B cell (primary cell): ENCODE data around the gene CECR2. TPM values are rescaled to one million over a fixed set of nuclear protein-coding genes. Genes with fewer than 3 reads are reported as not detected.

ENCODE experiments used
- ATAC-seq: fragments of 200-7000 bp; cut with Tn5 transposase; one replicate; pipeline ENCODE4 v1.10.0; 2021; ENCODE audit warnings: low read depth, mild to moderate bottlenecking, moderate number of reproducible peaks, moderate library complexity
- CTCF ChIA-PET: fragments of 350-600 bp; sonication (Branson Sonifier 250); formaldehyde crosslinking; loops from one replicate; lab custom pipeline; 2021; ENCODE audit warnings: antibody characterized with exemption, inconsistent platforms; lab: Charles Lee
- POLR2A ChIA-PET: fragments of 350-600 bp; sonication (Branson Sonifier 250); formaldehyde crosslinking; loops from one replicate; lab custom pipeline; 2021; ENCODE audit warnings: antibody characterized with exemption; lab: Charles Lee
- DNase-seq: peaks from one replicate; pipeline ENCODE4 v3.0.0; 2013
- H2AFZ ChIP-seq: 2 replicates; pipeline ENCODE4 v1.6.1; 2012; ENCODE audit warnings: mild to moderate bottlenecking, low read depth, low read length; ENCODE audit not compliant: insufficient read depth, poor library complexity, severe bottlenecking
- H3K27ac ChIP-seq, 2 donors: 1 replicate in 1 of 2; 2 replicates in 1 of 2; pipeline ENCODE4 v1.5.1; 2012 to 2013; ENCODE audit warnings: low read length in 2 of 2, mild to moderate bottlenecking in 2 of 2, moderate library complexity in 1 of 2
- H3K27me3 ChIP-seq, 4 experiments: fragments of 200-600 bp in 1 of 4; sonication (generic) in 1 of 4; replicated peaks in 1 of 4; 1 replicate in 2 of 4; 2 replicates in 2 of 4; pipeline versions ENCODE4 v1.6.1 to v1.7.0; 2013 to 2016; ENCODE audit warnings: low read length in 3 of 4, mild to moderate bottlenecking in 2 of 4, mixed read lengths in 1 of 4, moderate library complexity in 1 of 4; ENCODE audit not compliant: insufficient read depth in 4 of 4, control insufficient read depth in 3 of 4; ENCODE audit errors: control extremely low read depth in 1 of 4
- H3K36me3 ChIP-seq, 2 experiments: replicated peaks in 1 of 2; 1 replicate in 1 of 2; 2 replicates in 1 of 2; pipeline versions ENCODE4 v1.6.1 to v1.7.1; 2013; ENCODE audit warnings: low read length in 1 of 2; ENCODE audit not compliant: insufficient read depth in 2 of 2, control insufficient read depth in 1 of 2; ENCODE audit errors: control extremely low read depth in 1 of 2, extremely low read depth in 1 of 2
- H3K4me1 ChIP-seq, 2 donors: fragments of 200-600 bp in 1 of 2; sonication (generic) in 1 of 2; 1 replicate in 1 of 2; 2 replicates in 1 of 2; pipeline versions ENCODE4 v1.5.1 to v1.6.1; 2013 to 2017; ENCODE audit warnings: low read length in 2 of 2; ENCODE audit not compliant: control insufficient read depth in 2 of 2, insufficient read depth in 2 of 2
- H3K4me2 ChIP-seq: replicated peaks from 2 replicates; pipeline ENCODE3; 2012; ENCODE audit warnings: mild to moderate bottlenecking, low read depth, low read length; ENCODE audit not compliant: poor library complexity, severe bottlenecking
- H3K4me3 ChIP-seq, 5 experiments: fragments of 200-600 bp in 1 of 5; sonication (generic) in 1 of 5; 1 replicate in 3 of 5; 2 replicates in 2 of 5; pipeline versions ENCODE4 v1.5.1 to v1.7.0; 2011 to 2016; ENCODE audit warnings: low read length in 4 of 5, mild to moderate bottlenecking in 4 of 5, low read depth in 2 of 5, control low read depth in 1 of 5, moderate library complexity in 1 of 5; ENCODE audit not compliant: insufficient read depth in 1 of 5; ENCODE audit errors: control extremely low read depth in 1 of 5, extremely low read depth in 1 of 5
- H3K79me2 ChIP-seq: fragments of 200-600 bp; sonication (generic); one replicate; pipeline ENCODE4 v1.6.0; 2016; ENCODE audit warnings: low read length; ENCODE audit not compliant: control insufficient read depth, insufficient read depth
- H3K9ac ChIP-seq: fragments of 200-600 bp; sonication (generic); 2 replicates; pipeline ENCODE4 v1.6.1; 2017; ENCODE audit warnings: mild to moderate bottlenecking, low read length, moderate library complexity
- H3K9me3 ChIP-seq, 3 donors: one replicate each; pipeline versions ENCODE4 v1.6.1 to v1.7.1; 2013; ENCODE audit warnings: low read length in 2 of 3; ENCODE audit not compliant: control insufficient read depth in 2 of 3, insufficient read depth in 1 of 3; ENCODE audit errors: control extremely low read depth in 1 of 3
- H4K20me1 ChIP-seq: 2 replicates; pipeline ENCODE4 v1.6.0; 2012; ENCODE audit warnings: mild to moderate bottlenecking, low read length; ENCODE audit not compliant: insufficient read depth, control insufficient read depth, poor library complexity, severe bottlenecking
- H3K27ac Mint-ChIP-seq: one replicate; pipeline ENCODE4 v1.8.0; 2021; ENCODE audit warnings: mixed read lengths
- H3K27me3 Mint-ChIP-seq: one replicate; pipeline ENCODE4 v1.8.0; 2021; ENCODE audit warnings: mixed read lengths
- H3K4me1 Mint-ChIP-seq: one replicate; pipeline ENCODE4 v1.8.0; 2021; ENCODE audit warnings: mixed read lengths
- H3K4me3 Mint-ChIP-seq: one replicate; pipeline ENCODE4 v1.8.0; 2021; ENCODE audit warnings: mixed read lengths
- H3K9me3 Mint-ChIP-seq: one replicate; pipeline ENCODE4 v1.8.0; 2022; ENCODE audit warnings: mixed read lengths; ENCODE audit not compliant: insufficient read depth
- EZH2 ChIP-seq: IDR thresholded peaks from 2 replicates; pipeline ENCODE4 v1.6.1; 2012; ENCODE audit warnings: borderline replicate concordance, low read depth, mild to moderate bottlenecking, moderate library complexity, low read length; ENCODE audit not compliant: insufficient read depth, poor library complexity, severe bottlenecking
- WGBS: methylation state at CpG from one replicate; pipeline ENCODE4 v1.1.5; 2013; ENCODE audit warnings: missing lambda C conversion rate; ENCODE audit not compliant: insufficient coverage; 5-methylcytosine and 5-hydroxymethylcytosine counted together
- intact Hi-C: fragments of 100-400 bp; cut with micrococcal nuclease; formaldehyde crosslinking; loops from one replicate; pipeline ENCODE4 v1.10.0; 2022
- polyA plus RNA-seq: library from polyadenylated mRNA; depleted of rRNA; stranded (reverse); fragments of >200 nt; gene quantifications from 2 replicates; pipeline ENCODE4 v1.2.3, GENCODE V29; 2012
- total RNA-seq, 2 donors: library from RNA; stranded (reverse); fragments of 120-200 nt in 1 of 2; gene quantifications; 1 replicate in 1 of 2; 2 replicates in 1 of 2; pipeline versions ENCODE4 v1.2.3 to v1.2.4, GENCODE V29; 2013 to 2022
- TF ChIP-seq, protein P1 (sequence below): fragments of 200-600 bp; IDR thresholded peaks from one replicate; pipeline ENCODE4 v1.8.0; 2022; ENCODE audit warnings: antibody characterized with exemption, mild to moderate bottlenecking

CECR2 gene
- total and polyA plus RNA-seq, 2 donors (not counting 1 experiment from before 2014, with no cell fraction given), result 0.13 to 6.6 TPM

DNA sequence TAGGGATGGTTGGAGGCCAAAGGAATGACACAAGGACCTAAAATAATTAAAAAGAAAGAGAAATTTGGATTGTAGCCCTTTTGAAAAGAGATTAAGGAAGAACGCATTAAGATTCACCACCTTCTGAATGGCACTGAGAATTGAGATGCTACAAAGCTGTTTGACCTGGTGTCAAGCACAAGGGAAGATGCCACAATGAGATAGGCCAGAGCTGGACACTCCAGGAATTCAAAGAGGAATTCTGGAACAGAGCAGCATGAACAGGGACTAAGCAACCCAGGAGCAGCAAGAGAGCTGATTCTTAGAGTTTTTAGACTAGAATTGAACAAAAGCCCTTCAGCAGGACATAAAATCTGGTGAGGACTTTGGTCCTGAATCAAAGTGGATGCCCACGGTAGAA lies 11.6 kb upstream of the CECR2 start:
- POLR2A ChIA-PET, result interaction anchor here (0.6 kb wide), 1 partner anchor 148 kb away, joined by 6 read pairs; no protein-coding TSS in a partner anchor
- no peak for ATAC-seq
- no peak overlapping the region for H3K4me3 Mint-ChIP-seq

DNA sequence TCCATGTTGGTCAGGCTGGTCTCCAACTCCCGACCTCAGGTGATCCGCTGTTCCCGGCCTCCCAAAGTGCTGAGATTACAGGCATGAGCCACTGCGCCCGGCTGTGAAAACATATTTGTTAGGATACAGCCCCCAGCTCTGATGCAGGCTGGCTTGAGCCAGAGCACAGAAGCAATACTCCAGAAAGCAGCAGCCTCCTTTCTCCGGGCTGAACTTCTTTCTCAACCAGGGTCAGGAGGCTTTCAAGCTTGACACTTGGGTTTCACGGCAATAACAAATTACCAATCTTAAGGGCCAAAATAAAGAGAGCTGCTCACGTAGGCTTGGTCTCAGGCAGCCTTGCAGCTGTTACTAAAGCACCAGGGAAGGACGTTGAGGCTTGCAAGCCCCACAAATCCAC lies 10.8 kb upstream of the CECR2 start:
- no peak overlapping the region for H3K27ac ChIP-seq
- H3K9ac ChIP-seq, result no peak overlapping the region
- no peak overlapping the region for H3K27ac Mint-ChIP-seq
- no peaks in the 10 kb centered on the region for H3K36me3 ChIP-seq
- intact Hi-C loops, result no loop called here
- ChIA-PET CTCF (no interaction called here), POLR2A (no interaction called here)
- H3K4me1 Mint-ChIP-seq, result no peaks in the 10 kb centered on the region
- H3K4me1 ChIP-seq, result no peaks in the 10 kb centered on the region
- H3K4me2 ChIP-seq, result no peak overlapping the region
- H3K79me2 ChIP-seq, result no peaks in the 10 kb centered on the region
- no peaks in the 10 kb centered on the region for H4K20me1 ChIP-seq
- no peak overlapping the region for H2AFZ ChIP-seq
- peaks cover 0 to 3% (median 0%) of the 10 kb centered on the region in 4 experiments for H3K27me3 ChIP-seq
- 96% methylated on average over 8 of the region's 9 CpGs for WGBS
- no peak overlapping the region for H3K4me3 Mint-ChIP-seq
- no peaks in the 10 kb centered on the region for H3K9me3 Mint-ChIP-seq
- H3K4me3 ChIP-seq, result no peak overlapping the region
- no peak for ATAC-seq
- no peak for DNase-seq
- H3K27me3 Mint-ChIP-seq, result peaks cover 7% of the 10 kb centered on the region
- no peaks in the 10 kb centered on the region for H3K9me3 ChIP-seq
- TF ChIP-seq EZH2, result no peak
- TF ChIP-seq, protein P1, sequence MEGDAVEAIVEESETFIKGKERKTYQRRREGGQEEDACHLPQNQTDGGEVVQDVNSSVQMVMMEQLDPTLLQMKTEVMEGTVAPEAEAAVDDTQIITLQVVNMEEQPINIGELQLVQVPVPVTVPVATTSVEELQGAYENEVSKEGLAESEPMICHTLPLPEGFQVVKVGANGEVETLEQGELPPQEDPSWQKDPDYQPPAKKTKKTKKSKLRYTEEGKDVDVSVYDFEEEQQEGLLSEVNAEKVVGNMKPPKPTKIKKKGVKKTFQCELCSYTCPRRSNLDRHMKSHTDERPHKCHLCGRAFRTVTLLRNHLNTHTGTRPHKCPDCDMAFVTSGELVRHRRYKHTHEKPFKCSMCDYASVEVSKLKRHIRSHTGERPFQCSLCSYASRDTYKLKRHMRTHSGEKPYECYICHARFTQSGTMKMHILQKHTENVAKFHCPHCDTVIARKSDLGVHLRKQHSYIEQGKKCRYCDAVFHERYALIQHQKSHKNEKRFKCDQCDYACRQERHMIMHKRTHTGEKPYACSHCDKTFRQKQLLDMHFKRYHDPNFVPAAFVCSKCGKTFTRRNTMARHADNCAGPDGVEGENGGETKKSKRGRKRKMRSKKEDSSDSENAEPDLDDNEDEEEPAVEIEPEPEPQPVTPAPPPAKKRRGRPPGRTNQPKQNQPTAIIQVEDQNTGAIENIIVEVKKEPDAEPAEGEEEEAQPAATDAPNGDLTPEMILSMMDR, result no peak

More for the DNA sequence above, 11.6 kb upstream of the CECR2 start:
- Histone ChIP-seq H3K27me3 (peaks cover 0 to 3% (median 0%) of the 10 kb centered on the region in 4 experiments), H3K9ac (no peak overlapping the region), H3K36me3 (no peaks in the 10 kb centered on the region), H3K9me3 (no peaks in the 10 kb centered on the region), H2AFZ (no peak overlapping the region), H3K4me2 (no peak overlapping the region), H3K79me2 (no peaks in the 10 kb centered on the region), H3K27ac (no peak overlapping the region), H3K4me3 (no peak overlapping the region), H3K4me1 (no peaks in the 10 kb centered on the region), H4K20me1 (no peaks in the 10 kb centered on the region)
- H3K27ac Mint-ChIP-seq, result no peak overlapping the region
- CTCF ChIA-PET, result no interaction called here
- intact Hi-C loops, result no loop called here
- TF ChIP-seq, protein P1, result no peak
- no peak for TF ChIP-seq EZH2
- no CpG with 5 or more reads among the region's 2 CpGs for WGBS
- H3K27me3 Mint-ChIP-seq, result peaks cover 7% of the 10 kb centered on the region
- no peaks in the 10 kb centered on the region for H3K4me1 Mint-ChIP-seq
- no peak for DNase-seq
- H3K9me3 Mint-ChIP-seq, result no peaks in the 10 kb centered on the region
